Brain microvascular endothelial cell (primary cell): ENCODE measurements around the gene PLBD1.

ENCODE experiments used
- DNase-seq: peaks from one replicate; pipeline ENCODE4 v3.0.0-alpha.2; 2020
- H3K27ac ChIP-seq: fragments of 250-450 bp; sonication (Bioruptor Pico); 2 replicates; pipeline ENCODE4 v1.5.1; 2020; ENCODE audit warnings: mild to moderate bottlenecking, moderate library complexity
- H3K27me3 ChIP-seq: fragments of 250-450 bp; sonication (Bioruptor Pico); replicated peaks from 2 replicates; pipeline ENCODE4 v1.5.1; 2020; ENCODE audit warnings: mild to moderate bottlenecking
- H3K36me3 ChIP-seq: fragments of 250-450 bp; sonication (Bioruptor Pico); replicated peaks from 2 replicates; pipeline ENCODE4 v1.5.1; 2020; ENCODE audit warnings: mild to moderate bottlenecking
- H3K4me3 ChIP-seq: 2 replicates; pipeline ENCODE4 v1.5.1; 2011; ENCODE audit warnings: low read depth, mild to moderate bottlenecking, control low read depth, low read length, moderate library complexity
- CTCF ChIP-seq: IDR thresholded peaks from 2 replicates; pipeline ENCODE4 v1.5.1; 2011; ENCODE audit warnings: low read depth, mild to moderate bottlenecking, moderate library complexity, low read length, control low read depth, inconsistent platforms; ENCODE audit errors: missing control alignments
- in situ Hi-C: cut with HindIII; loops from 2 replicates; pipeline ENCODE4 v1.10.0; 2017; ENCODE audit warnings: low sequenced_read_pairs, low pct_ligation_motif_present

PLBD1 gene

GRCh38 chr12:14567351-14568162 lies at the start of gene PLBD1:
TSS of gene PLBD1 (minus strand) at chr12:14567883. CDS start at chr12:14567696, 187 bp downstream.
- peak within 1 kb of the TSS; percentile 52 for H3K4me3 ChIP-seq
- no peak for TF ChIP-seq CTCF
- no peaks in the 10 kb centered on the region for H3K36me3 ChIP-seq
- no peak for DNase-seq
- H3K27ac ChIP-seq: no peak within 1 kb of the TSS
- in situ Hi-C loops: no loop called here
- no peaks in the 10 kb centered on the region for H3K27me3 ChIP-seq

- TF ChIP-seq CTCF: no peak
- no peak overlapping the region for H3K27ac ChIP-seq
- no peaks in the 10 kb centered on the region for H3K36me3 ChIP-seq
- H3K4me3 ChIP-seq: no peak overlapping the region
- in situ Hi-C loops: no loop called here
- no peaks in the 10 kb centered on the region for H3K27me3 ChIP-seq
- no peak for DNase-seq
These were observed 47.0 kb upstream of the PLBD1 start for GRCh38 chr12:14614704-14615121.

GRCh38 chr12:14613718-14614117 lies 46.0 kb upstream of the PLBD1 start:
- in situ Hi-C loops: no loop called here
- H3K4me3 ChIP-seq: no peak overlapping the region
- no peak overlapping the region for H3K27ac ChIP-seq
- no peak for TF ChIP-seq CTCF
- no peak for DNase-seq
- H3K36me3 ChIP-seq: no peaks in the 10 kb centered on the region
- no peaks in the 10 kb centered on the region for H3K27me3 ChIP-seq

GRCh38 chr12:14612898-14613445 lies 45.3 kb upstream of the PLBD1 start:
- no peak for TF ChIP-seq CTCF
- in situ Hi-C loops: no loop called here
- H3K36me3 ChIP-seq: no peaks in the 10 kb centered on the region
- no peaks in the 10 kb centered on the region for H3K27me3 ChIP-seq
- H3K27ac ChIP-seq: no peak overlapping the region
- DNase-seq: no peak
- no peak overlapping the region for H3K4me3 ChIP-seq

GRCh38 chr12:14612250-14612649 lies 44.6 kb upstream of the PLBD1 start:
- H3K27ac ChIP-seq: no peak overlapping the region
- H3K36me3 ChIP-seq: no peaks in the 10 kb centered on the region
- DNase-seq: no peak
- in situ Hi-C loops: no loop called here
- H3K27me3 ChIP-seq: no peaks in the 10 kb centered on the region
- no peak for TF ChIP-seq CTCF
- H3K4me3 ChIP-seq: no peak overlapping the region
